ENCODE results near the gene SH2D7.

Gene SH2D7

GRCh38 chr15:78110096-78110495, 17.7 kb downstream of the SH2D7 start:
- H3K27ac ChIP-seq (ENCODE audit: low read length), result no peak overlapping the region
- H3K36me3 ChIP-seq (ENCODE audit: insufficient read depth, low read depth, low read length), result no peaks in the 10 kb centered on the region
- H3K9me3 ChIP-seq (ENCODE audit: insufficient read depth, low read depth, low read length), result no peaks in the 10 kb centered on the region
- no peaks in the 10 kb centered on the region for H3K27me3 ChIP-seq (ENCODE audit: insufficient read depth, low read length)
- no peak overlapping the region for H3K4me3 ChIP-seq (ENCODE audit: low read length)
- H3K4me1 ChIP-seq (ENCODE audit: insufficient read depth, low read length), result 0 out of 2 replicates have a peak, but pooled peaks cover 3% of the 10 kb centered on the region
- no peak overlapping the region for H3K9ac ChIP-seq (ENCODE audit: low read depth, low read length)

GRCh38 chr15:78110916-78111475, 18.6 kb downstream of the SH2D7 start:
- no peak overlapping the region for H3K4me3 ChIP-seq (ENCODE audit: low read length)
- no peak overlapping the region for H3K27ac ChIP-seq (ENCODE audit: low read length)
- H3K4me1 ChIP-seq (ENCODE audit: insufficient read depth, low read length), result 0 out of 2 replicates have a peak, but pooled peaks cover 3% of the 10 kb centered on the region
- H3K9ac ChIP-seq (ENCODE audit: low read depth, low read length), result no peak overlapping the region
- H3K36me3 ChIP-seq (ENCODE audit: insufficient read depth, low read depth, low read length), result no peaks in the 10 kb centered on the region
- no peaks in the 10 kb centered on the region for H3K9me3 ChIP-seq (ENCODE audit: insufficient read depth, low read depth, low read length)
- H3K27me3 ChIP-seq (ENCODE audit: insufficient read depth, low read length), result no peaks in the 10 kb centered on the region

GRCh38 chr15:78111788-78112187, 19.4 kb downstream of the SH2D7 start:
- Histone ChIP-seq H3K4me3 (ENCODE audit: low read length) (no peak overlapping the region), H3K4me1 (ENCODE audit: insufficient read depth, low read length) (0 out of 2 replicates have a peak, but pooled peaks cover 3% of the 10 kb centered on the region), H3K27ac (ENCODE audit: low read length) (no peak overlapping the region), H3K9me3 (ENCODE audit: insufficient read depth, low read depth, low read length) (no peaks in the 10 kb centered on the region), H3K36me3 (ENCODE audit: insufficient read depth, low read depth, low read length) (no peaks in the 10 kb centered on the region), H3K9ac (ENCODE audit: low read depth, low read length) (no peak overlapping the region), H3K27me3 (ENCODE audit: insufficient read depth, low read length) (no peaks in the 10 kb centered on the region)

GRCh38 chr15:78112551-78112950, 20.2 kb downstream of the SH2D7 start:
- Histone ChIP-seq H3K36me3 (ENCODE audit: insufficient read depth, low read depth, low read length) (no peaks in the 10 kb centered on the region), H3K27me3 (ENCODE audit: insufficient read depth, low read length) (no peaks in the 10 kb centered on the region), H3K27ac (ENCODE audit: low read length) (no peak overlapping the region), H3K9me3 (ENCODE audit: insufficient read depth, low read depth, low read length) (no peaks in the 10 kb centered on the region), H3K4me3 (ENCODE audit: low read length) (no peak overlapping the region), H3K9ac (ENCODE audit: low read depth, low read length) (no peak overlapping the region), H3K4me1 (ENCODE audit: insufficient read depth, low read length) (0 out of 2 replicates have a peak, but pooled peaks cover 3% of the 10 kb centered on the region)

GRCh38 chr15:78120523-78120922, 28.2 kb downstream of the SH2D7 start:
- Histone ChIP-seq H3K9me3 (ENCODE audit: insufficient read depth, low read depth, low read length) (no peaks in the 10 kb centered on the region), H3K4me1 (ENCODE audit: insufficient read depth, low read length) (peaks cover 8% of the 10 kb centered on the region; the same call in 1 of the 2 replicates), H3K4me3 (ENCODE audit: low read length) (peak overlapping the region; percentile 6; the same call in 1 of the 2 replicates), H3K27ac (ENCODE audit: low read length) (no peak overlapping the region), H3K9ac (ENCODE audit: low read depth, low read length) (peak overlapping the region; percentile 50), H3K27me3 (ENCODE audit: insufficient read depth, low read length) (no peaks in the 10 kb centered on the region), H3K36me3 (ENCODE audit: insufficient read depth, low read depth, low read length) (no peaks in the 10 kb centered on the region)

- no peaks in the 10 kb centered on the region for H3K36me3 ChIP-seq (ENCODE audit: insufficient read depth, low read depth, low read length)
- H3K4me3 ChIP-seq (ENCODE audit: low read length), result no peak overlapping the region
- H3K27ac ChIP-seq (ENCODE audit: low read length), result no peak overlapping the region
- H3K9ac ChIP-seq (ENCODE audit: low read depth, low read length), result no peak overlapping the region
- no peaks in the 10 kb centered on the region for H3K9me3 ChIP-seq (ENCODE audit: insufficient read depth, low read depth, low read length)
- H3K27me3 ChIP-seq (ENCODE audit: insufficient read depth, low read length), result no peaks in the 10 kb centered on the region
- H3K4me1 ChIP-seq (ENCODE audit: insufficient read depth, low read length), result peaks cover 8% of the 10 kb centered on the region; the same call in 1 of the 2 replicates
These were observed 32.9 kb downstream of the SH2D7 start for GRCh38 chr15:78125267-78125666.

GRCh38 chr15:78127882-78128281, 35.5 kb downstream of the SH2D7 start:
- Histone ChIP-seq H3K9me3 (ENCODE audit: insufficient read depth, low read depth, low read length) (no peaks in the 10 kb centered on the region), H3K36me3 (ENCODE audit: insufficient read depth, low read depth, low read length) (no peaks in the 10 kb centered on the region), H3K4me1 (ENCODE audit: insufficient read depth, low read length) (peaks cover 6% of the 10 kb centered on the region; the same call in 1 of the 2 replicates), H3K4me3 (ENCODE audit: low read length) (no peak overlapping the region), H3K27ac (ENCODE audit: low read length) (no peak overlapping the region), H3K27me3 (ENCODE audit: insufficient read depth, low read length) (no peaks in the 10 kb centered on the region), H3K9ac (ENCODE audit: low read depth, low read length) (no peak overlapping the region)

GRCh38 chr15:78129077-78129750, 36.9 kb downstream of the SH2D7 start:
- H3K27me3 ChIP-seq (ENCODE audit: insufficient read depth, low read length), result no peaks in the 10 kb centered on the region
- H3K4me1 ChIP-seq (ENCODE audit: insufficient read depth, low read length), result peaks cover 6% of the 10 kb centered on the region; the same call in 1 of the 2 replicates
- no peaks in the 10 kb centered on the region for H3K36me3 ChIP-seq (ENCODE audit: insufficient read depth, low read depth, low read length)
- H3K9me3 ChIP-seq (ENCODE audit: insufficient read depth, low read depth, low read length), result no peaks in the 10 kb centered on the region
- no peak overlapping the region for H3K4me3 ChIP-seq (ENCODE audit: low read length)
- no peak overlapping the region for H3K27ac ChIP-seq (ENCODE audit: low read length)
- no peak overlapping the region; the same call in 1 of the 2 replicates for H3K9ac ChIP-seq (ENCODE audit: low read depth, low read length)

GRCh38 chr15:78129751-78130287, 37.5 kb downstream of the SH2D7 start:
- Histone ChIP-seq H3K36me3 (ENCODE audit: insufficient read depth, low read depth, low read length) (no peaks in the 10 kb centered on the region), H3K4me1 (ENCODE audit: insufficient read depth, low read length) (peaks cover 6% of the 10 kb centered on the region; the same call in 1 of the 2 replicates), H3K4me3 (ENCODE audit: low read length) (no peak overlapping the region), H3K9ac (ENCODE audit: low read depth, low read length) (peak overlapping the region; percentile 45; the same call in 1 of the 2 replicates), H3K27ac (ENCODE audit: low read length) (no peak overlapping the region), H3K27me3 (ENCODE audit: insufficient read depth, low read length) (no peaks in the 10 kb centered on the region), H3K9me3 (ENCODE audit: insufficient read depth, low read depth, low read length) (no peaks in the 10 kb centered on the region)

- H3K27ac ChIP-seq (ENCODE audit: low read length), result no peak overlapping the region
These were observed 38.3 kb downstream of the SH2D7 start for GRCh38 chr15:78130466-78131294.

GRCh38 chr15:78131295-78132061, 39.1 kb downstream of the SH2D7 start, which contains the start of gene CIB2:
TSS of gene CIB2 (minus strand) at chr15:78131445. CDS start at chr15:78131215, 230 bp downstream.
- H3K9ac ChIP-seq (ENCODE audit: low read depth, low read length), result peak within 1 kb of the TSS; percentile 84
- no peak within 1 kb of the TSS for H3K27ac ChIP-seq (ENCODE audit: low read length)
- no peaks in the 10 kb centered on the region for H3K9me3 ChIP-seq (ENCODE audit: insufficient read depth, low read depth, low read length)
- H3K27me3 ChIP-seq (ENCODE audit: insufficient read depth, low read length), result no peaks in the 10 kb centered on the region
- H3K36me3 ChIP-seq (ENCODE audit: insufficient read depth, low read depth, low read length), result no peaks in the 10 kb centered on the region
- H3K4me3 ChIP-seq (ENCODE audit: low read length), result peak within 1 kb of the TSS; percentile 72
- H3K4me1 ChIP-seq (ENCODE audit: insufficient read depth, low read length), result peaks cover 6% of the 10 kb centered on the region; the same call in 1 of the 2 replicates

More at GRCh38 chr15:78130466-78131294, 38.3 kb downstream of the SH2D7 start:
- H3K4me1 ChIP-seq (ENCODE audit: insufficient read depth, low read length), result peaks cover 6% of the 10 kb centered on the region; the same call in 1 of the 2 replicates
- H3K9ac ChIP-seq (ENCODE audit: low read depth, low read length), result peak overlapping the region; percentile 45; the same call in 1 of the 2 replicates
- peak overlapping the region; percentile 66 for H3K4me3 ChIP-seq (ENCODE audit: low read length)
- H3K9me3 ChIP-seq (ENCODE audit: insufficient read depth, low read depth, low read length), result no peaks in the 10 kb centered on the region
- no peaks in the 10 kb centered on the region for H3K27me3 ChIP-seq (ENCODE audit: insufficient read depth, low read length)
- H3K36me3 ChIP-seq (ENCODE audit: insufficient read depth, low read depth, low read length), result no peaks in the 10 kb centered on the region

All from iPS-20b (cell line).